CD4-positive, alpha-beta T cell treated with Interleukin-17A for 4 hours (primary cell): Measurements from ENCODE around the gene AEBP1.
A peak's percentile ranks its signal among the peaks of the same experiment; 100 is the strongest.

Experiments used
- DNase-seq: peaks from one replicate; pipeline ENCODE4 v3.0.0-alpha.2; 2020; ENCODE audit warnings: mixed read lengths

The AEBP1 gene

DNA sequence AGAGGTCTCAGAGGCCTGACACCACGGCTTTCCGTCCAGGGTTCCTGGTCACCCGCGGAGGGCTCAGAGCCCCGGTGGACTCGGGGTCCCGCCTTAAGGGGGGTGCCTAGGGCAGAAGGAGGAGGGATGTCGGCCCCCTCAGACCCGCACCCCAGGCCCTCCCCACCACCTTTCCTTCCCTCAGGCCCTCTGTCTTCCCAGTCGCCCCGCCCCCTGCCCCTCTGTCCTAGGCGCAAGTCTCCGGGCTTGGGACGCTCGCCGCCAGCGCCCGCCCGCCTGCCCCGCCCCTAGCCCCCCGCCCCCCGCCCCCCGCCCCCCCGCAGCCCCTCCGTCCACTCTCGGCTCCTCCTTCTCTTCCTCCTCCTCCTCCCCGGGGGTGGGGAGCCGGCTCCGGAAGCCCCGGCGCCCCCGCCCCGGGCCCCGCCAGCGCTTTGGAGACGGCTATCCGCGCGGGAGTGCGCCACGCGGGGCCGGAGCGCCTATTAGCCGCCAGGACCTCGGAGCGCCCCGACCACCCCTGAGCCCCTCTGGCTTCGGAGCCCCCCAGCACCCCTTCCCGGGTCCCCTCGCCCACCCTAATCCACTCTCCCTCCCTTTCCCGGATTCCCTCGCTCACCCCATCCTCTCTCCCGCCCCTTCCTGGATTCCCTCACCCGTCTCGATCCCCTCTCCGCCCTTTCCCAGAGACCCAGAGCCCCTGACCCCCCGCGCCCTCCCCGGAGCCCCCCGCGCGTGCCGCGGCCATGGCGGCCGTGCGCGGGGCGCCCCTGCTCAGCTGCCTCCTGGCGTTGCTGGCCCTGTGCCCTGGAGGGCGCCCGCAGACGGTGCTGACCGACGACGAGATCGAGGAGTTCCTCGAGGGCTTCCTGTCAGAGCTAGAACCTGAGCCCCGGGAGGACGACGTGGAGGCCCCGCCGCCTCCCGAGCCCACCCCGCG lies at the start of gene AEBP1:
AEBP1 (plus strand) TSS at position 423 of the 937 bp plus-strand sequence; CDS start at position 744, 321 bp downstream.
- peak; percentile 58 for DNase-seq

DNA sequence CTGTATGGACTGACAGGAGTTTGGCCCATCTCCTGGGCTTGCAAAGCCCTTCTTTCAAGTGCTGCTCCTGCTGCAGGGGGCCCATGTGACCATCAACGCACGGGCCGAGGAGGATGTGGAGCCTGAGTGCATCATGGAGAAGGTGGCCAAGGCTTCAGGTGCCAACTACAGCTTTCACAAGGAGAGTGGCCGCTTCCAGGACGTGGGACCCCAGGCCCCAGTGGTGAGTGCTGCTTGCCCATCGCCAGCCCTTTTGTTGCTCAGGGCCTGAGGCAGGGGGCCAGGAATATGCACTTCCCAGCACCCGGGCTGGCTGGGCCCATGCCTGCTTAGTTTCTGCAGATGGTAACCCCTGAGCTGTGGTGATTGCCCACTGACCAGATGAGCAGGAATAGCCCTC lies 47.5 kb upstream of the AEBP1 start:
- DNase-seq: peak; percentile 1

DNA sequence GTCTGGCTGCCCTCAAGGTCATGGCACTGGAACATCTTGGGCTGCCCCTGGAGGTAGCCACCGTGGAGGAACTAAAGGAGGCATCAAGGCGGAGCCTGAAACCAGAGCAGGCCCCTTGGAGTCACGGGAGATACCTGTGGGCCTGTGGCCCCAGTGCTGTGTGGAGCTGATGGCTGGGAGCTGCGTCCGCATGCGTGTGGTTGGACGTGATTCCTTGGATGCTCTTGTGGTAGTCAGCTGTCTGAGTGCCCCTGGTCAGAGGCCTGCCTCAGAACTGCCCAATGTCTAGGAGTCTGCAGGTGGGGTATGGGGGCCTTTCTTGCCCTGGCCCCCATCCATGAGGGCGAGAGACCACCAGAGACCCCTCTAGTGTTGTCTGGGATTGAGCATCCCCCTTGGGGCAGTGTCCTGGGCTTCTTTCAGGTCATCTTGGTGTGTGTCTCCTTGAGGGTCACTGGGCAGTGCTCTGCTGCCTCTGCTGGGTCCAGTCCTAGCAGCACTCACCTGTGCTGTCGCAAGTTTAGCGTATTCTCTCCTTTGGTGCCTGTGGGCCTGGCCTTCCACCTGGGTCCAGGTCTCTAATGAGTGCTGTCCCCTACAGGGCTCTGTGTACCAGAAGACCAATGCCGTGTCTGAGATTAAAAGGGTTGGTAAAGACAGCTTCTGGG lies 46.8 kb upstream of the AEBP1 start:
- no peak for DNase-seq

DNA sequence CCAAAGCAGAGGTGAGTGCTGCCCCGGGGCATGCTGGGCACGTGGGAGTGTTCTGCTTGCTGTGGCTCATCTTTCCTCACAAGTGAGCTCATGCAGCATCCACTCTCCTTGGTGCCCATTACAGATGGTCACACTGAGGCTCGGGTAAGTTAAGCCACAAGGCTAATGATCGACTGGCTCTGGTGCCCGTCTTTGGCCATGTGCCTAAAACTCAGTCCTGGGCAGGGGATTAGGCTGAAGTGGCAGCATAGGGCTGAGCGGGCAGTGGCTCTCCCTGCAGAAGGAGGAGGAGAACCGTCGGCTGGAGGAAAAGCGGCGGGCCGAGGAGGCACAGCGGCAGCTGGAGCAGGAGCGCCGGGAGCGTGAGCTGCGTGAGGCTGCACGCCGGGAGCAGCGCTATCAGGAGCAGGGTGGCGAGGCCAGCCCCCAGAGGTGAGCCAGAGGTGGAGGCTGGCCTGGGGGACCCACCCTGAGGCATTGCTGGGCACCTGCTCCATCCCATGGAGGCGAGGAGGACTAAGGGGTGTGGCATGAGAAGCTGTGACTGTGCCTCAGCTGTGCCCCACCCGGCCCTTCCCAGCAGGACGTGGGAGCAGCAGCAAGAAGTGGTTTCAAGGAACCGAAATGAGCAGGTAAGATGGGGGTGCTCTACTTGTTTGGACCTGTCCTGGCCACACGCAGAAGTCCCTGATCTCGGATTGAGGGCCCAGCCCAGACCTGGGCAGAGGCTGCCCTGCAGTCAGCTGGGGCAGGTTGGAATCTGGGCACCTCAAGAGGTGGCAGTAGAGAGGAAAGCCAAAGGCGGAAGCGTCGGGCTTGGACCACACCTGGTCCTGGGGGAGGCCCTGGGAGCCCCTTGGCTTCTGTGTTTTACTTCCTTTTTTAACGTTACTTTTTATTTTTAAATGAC lies 46.0 kb upstream of the AEBP1 start:
- DNase-seq: peak; percentile 0

DNA sequence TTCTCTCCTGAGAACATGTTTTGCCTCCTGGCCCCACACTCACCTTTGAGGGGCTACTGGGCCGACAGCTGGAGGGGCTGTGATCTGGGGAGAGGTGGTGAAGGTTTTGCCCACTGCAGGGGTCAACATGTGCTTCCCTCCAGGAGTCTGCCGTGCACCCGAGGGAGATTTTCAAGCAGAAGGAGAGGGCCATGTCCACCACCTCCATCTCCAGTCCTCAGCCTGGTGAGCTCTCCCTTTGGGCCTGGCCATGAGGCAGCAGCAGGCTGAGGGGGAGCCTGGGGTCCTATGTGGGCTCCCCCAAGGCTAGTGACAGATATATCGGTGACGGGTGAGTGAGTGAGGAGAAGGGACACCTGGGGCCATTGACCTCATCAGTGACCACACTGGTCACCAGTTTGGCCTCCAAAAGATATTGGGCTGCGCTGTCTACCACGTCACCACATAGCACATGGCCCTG lies 45.4 kb upstream of the AEBP1 start:
- DNase-seq: no peak

DNA sequence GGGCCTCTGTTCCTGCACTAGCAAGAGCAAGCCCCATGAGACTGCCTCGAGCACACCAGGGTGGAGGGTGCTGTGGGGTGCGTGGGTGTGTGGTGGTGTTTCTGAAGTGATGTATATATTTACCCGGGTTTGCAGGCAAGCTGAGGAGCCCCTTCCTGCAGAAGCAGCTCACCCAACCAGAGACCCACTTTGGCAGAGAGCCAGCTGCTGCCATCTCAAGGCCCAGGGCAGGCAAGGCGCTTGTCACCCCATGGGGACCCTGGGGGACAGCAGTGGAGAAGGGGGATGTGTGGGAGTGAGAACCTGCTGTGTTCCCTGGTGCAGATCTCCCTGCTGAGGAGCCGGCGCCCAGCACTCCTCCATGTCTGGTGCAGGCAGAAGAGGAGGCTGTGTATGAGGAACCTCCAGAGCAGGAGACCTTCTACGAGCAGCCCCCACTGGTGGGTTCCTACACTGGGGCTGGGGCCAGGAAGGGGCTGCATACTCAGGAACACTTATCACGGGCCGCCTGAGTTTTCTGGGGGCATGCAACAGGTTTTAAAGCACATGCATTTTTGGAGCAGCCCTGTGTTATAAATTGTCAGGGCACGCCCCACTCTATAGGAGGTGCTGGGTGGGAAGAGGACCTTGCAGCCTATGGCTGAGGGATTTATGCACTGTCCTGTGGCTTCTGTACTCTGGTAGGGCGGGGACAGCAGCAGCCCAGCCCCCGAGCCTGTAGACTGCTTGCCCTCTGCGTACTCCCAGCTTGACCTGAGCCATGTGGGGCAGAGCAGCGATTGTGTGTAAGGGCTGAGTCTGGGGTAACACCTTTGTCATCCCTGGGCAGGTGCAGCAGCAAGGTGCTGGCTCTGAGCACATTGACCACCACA lies 44.7 kb upstream of the AEBP1 start:
- DNase-seq: peak; percentile 4

DNA sequence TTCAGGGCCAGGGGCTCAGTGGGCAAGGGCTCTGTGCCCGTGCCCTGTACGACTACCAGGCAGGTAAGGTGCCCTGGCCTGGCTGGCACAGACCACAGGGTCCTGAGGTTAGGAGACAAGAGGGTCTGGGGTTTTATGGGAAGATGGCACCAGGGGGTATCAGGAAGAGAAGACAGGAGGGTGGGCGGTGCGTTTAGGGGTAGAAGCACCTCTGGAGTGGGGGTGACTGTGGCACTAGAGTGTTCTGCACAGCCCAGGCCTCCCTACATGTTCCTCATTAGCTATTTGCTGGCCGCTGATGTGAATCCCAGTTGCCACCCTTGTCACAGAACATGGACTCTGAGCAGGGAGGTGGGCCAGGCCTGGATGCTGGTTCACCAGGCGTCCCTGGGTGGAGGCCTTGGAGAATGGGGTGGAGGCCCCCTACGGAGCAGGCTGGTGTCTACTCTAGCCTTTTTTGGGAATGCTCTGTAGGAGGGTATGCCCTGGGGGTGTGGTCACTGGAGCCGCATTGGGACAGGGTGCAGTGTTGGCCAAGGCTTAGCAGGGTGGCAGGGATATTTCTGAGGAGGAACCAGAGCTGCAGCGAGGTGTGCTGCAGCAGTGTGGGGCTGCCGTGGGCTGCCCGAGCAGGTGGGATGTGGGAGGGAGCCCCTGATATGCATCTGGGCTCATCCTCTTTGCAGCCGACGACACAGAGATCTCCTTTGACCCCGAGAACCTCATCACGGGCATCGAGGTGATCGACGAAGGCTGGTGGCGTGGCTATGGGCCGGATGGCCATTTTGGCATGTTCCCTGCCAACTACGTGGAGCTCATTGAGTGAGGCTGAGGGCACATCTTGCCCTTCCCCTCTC lies 43.8 kb upstream of the AEBP1 start:
- DNase-seq: peak; percentile 0

DNA sequence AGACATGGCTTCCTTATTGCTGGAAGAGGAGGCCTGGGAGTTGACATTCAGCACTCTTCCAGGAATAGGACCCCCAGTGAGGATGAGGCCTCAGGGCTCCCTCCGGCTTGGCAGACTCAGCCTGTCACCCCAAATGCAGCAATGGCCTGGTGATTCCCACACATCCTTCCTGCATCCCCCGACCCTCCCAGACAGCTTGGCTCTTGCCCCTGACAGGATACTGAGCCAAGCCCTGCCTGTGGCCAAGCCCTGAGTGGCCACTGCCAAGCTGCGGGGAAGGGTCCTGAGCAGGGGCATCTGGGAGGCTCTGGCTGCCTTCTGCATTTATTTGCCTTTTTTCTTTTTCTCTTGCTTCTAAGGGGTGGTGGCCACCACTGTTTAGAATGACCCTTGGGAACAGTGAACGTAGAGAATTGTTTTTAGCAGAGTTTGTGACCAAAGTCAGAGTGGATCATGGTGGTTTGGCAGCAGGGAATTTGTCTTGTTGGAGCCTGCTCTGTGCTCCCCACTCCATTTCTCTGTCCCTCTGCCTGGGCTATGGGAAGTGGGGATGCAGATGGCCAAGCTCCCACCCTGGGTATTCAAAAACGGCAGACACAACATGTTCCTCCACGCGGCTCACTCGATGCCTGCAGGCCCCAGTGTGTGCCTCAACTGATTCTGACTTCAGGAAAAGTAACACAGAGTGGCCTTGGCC lies 43.0 kb upstream of the AEBP1 start:
- no peak for DNase-seq

DNA sequence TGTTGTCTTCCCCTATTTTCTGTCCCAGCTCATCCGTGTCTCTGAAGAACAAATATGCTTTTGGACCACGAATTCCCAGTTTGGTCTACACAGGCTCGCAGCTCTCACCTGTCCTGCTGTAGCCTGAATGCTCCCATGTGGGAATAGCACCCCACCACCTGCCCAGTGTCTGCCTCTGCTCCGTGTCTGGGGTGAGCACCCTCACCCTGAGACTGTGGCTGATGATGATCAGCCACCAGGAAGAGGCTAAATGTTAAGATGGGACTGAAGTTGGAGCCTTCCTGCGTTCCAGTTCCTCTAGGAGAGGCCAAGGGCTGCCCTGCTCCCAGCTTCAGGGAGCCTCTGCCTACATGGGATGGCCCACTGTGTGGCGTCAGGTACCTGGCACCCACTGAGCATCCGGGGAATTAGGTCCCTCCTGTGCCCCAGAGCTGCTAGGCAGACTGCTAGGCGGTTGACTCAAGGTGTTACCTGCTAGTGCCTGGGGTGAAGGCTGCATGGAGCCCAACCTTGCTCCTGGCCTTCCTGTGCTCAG lies 42.4 kb upstream of the AEBP1 start:
- no peak for DNase-seq

DNA sequence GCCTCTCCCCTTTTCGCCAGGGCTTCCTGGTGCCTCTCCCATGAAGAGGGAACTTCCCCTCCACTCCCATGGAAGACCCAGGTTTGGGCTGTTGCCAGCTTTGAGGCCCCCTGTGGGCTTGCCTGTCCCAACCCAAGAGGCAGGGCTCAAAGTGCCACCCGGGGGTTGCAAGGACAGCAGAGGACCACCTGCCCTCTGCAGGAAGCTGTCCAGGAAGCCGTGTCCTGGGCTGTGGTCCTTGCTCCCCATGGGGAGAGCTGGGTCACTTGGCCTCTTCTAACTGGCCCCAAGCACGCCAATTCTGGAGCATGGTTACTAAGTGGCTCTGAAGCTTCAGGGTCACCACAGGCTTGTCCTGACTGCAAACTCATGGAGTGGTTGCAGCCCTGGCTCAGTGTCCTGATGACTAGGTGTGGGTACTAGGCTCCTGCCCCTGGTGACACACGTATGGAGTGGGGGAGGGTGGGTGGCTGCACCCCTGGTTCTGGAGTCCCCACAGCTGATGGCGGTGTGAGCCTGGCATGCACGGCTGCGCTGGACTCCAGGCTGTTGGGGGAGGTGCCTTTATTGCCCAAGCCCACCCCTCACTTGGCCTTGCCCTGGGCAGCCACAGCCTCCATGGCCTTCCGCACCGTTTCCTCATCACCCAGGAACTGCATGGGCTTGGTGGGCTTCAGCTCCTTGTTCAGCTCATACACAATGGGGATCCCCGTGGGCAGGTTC lies 41.8 kb upstream of the AEBP1 start:
- peak; percentile 2 for DNase-seq

DNA sequence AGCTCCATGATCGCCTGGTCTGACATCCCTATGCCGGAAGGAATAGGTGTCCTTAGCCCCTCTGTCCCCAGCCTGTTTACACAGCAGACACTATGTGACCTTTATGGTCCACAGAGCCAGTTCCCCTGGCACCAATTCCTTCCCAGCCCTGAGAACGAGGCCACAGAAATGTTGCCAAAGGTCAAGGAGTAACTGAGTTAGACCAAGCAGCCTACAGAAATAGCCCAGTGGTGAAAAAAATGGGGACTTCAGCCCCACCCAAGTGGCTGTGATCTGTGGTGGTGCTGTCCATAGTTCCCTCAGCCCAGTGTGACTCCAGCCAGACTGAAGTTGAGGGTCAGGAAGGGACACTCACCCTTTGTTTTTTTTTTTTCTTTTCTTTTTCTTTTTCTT lies 41.2 kb upstream of the AEBP1 start:
- no peak for DNase-seq

DNA sequence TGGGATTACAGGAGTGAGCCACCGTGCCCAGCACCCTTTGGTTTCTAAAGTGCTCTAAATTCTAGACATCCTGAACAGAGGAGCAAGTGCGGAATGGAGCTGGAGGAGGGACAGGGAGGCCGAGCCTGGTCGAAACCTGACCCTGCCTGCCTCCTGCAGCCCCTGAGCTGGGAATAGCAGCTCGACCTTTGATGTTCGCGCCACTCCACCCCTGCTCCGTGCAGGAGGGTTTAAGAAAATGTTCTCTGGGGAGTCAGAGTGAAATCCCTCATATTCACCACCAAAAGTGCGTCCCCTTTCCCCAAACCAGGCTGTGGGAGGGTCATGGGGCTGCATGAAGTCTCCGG lies 40.6 kb upstream of the AEBP1 start:
- no peak for DNase-seq

DNA sequence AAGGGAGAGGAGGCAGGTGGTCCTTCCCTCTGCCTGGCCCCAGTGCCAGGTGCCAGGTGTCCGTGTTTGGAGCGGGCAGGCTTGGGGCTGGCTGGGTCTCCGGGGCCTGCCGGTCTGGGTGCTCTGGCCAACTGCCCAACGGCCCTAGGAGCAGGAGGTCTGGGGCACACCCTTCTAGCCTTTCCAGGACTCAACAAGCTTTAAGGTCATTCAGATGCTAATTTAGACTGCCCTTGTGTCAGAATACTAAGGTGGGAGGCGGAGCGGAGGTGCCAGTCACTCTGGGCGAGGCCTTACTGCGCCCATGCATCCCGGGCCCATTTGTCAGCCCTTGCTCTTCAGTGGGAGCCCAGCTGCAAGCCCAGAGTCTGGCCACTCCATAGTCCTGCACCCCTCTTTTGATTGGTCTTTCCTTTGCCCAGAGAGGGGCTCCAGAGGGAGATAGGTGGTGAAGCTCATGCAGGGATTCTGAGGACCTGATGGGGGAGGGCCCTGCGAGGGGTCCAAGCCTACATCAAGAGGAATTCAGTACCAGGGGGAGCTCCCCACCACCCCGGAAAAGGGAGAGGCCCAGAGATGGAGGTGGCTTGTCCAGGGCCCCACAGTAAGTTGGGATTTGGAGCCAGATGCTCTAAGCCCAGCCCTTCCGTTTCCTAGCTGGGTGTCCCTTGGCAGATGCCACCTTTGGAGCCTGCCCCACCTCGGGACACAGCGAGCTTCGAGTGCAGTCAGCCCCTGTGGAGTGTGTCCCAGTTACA lies 40.1 kb upstream of the AEBP1 start:
- DNase-seq: no peak

DNA sequence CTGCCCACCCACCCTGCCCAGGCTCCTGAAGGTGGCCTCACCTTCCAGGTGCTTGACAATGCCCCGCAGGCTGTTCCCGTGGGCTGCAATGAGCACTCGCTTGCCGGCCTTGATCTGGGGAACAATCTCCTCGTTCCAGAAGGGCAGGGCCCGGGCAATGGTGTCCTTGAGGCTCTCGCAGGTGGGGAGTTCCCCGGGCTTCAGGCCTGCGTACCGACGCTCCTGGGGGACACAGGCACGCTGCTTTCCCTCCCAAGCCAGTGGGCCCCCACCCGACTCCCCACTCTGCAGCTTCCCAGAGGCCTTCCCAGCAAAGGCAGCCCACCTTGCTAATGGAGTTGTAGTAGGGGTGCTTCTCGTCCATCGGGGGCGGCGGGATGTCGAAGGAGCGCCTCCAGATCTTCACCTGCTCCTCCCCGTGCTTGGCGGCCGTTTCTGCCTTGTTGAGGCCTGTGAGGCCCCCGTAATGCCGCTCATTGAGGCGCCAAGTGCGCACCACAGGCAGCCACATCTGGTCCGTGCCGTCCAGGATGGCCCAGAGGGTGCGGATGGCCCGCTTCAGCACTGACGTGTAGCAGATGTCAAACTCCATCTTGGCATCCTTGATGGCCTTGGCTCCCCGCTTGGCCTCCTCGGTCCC lies 39.2 kb upstream of the AEBP1 start:
- peak; percentile 31 for DNase-seq

DNA sequence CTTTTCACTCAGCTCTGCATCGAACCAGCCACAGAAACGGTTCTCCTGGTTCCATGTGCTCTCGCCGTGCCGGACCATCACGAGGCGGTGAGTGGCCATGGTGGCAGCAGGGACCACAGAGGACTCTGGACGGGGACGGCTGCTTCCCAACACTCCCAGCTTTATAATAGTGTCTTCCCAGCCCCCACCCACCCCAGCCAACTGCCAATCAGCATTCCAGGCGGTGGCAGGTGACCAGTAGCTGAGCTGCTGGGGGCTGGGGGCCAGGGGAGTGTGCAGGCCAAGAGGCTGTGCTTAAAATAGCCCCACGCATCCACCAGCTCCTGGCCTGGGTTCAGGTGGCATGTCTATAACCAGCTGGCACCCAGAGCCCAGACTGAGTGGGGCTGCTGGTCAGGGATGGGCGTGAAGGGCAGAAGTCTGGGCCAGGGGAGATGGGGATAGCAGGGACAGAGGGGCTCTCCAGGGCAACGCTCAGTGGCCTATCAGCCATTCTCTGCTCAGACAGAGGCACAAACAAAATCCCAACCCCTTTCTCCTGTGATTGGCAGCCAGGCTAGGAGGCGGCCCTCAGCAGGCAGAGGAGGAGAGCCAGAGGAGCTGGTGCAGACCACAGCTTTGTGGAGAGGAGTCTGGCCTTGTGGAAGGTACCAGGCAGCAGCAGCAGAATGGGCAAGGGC lies 38.6 kb upstream of the AEBP1 start, which contains the start of gene PGAM2:
PGAM2 (minus strand) TSS at position 137 of the 680 bp plus-strand sequence; CDS start at position 99, 38 bp downstream.
- DNase-seq: no peak

DNA sequence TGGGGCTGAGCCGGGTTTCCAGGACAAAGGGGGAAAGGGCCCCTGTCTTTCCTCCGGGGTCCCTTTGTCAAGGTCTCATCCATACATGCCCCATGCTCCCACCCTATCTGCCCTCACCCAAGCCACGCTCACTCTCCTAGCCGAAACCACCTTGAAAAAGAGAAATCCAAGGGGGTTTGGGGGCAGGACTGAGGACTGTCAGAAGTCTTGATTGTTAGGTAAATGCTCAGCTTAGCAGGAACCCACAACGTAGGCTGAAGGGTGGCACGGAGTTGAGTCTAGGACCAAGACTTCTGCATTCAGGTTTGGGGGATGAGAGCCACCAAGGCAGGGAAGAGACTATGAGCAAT lies 38.1 kb upstream of the AEBP1 start:
- DNase-seq: no peak

DNA sequence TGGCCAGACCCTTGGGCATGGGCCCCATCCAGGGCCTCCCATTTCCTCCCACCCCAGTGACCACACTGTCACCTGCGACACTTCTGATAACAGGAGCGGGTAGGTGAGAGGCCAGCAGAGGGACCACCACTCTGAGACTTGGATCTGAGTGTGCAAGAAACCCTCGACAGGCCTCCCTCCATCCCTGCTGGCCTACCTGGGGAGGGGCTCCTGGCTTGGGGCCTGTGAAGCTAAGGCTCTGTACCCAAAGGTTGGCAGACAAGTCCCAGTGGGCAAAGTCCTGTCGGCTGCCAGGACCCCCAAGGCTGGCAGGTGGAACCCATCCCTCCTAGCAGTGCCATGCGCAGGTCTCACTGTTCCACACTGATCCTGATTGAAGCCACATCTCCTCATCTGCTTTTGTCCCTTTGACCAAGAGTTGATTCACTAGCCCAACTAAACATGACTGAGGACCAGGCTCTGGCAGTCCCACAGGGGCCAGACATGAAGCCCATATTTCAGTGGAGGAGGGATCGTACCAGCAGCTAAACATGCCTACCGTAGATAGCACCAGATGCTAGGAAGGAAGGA lies 37.6 kb upstream of the AEBP1 start:
- no peak for DNase-seq
